ENCODE data around the gene TAMM41.
"Not testable (repeated sequence)": the region's sequence is repeated elsewhere in the genome, so short reads cannot be mapped to it uniquely, and the experiment has no call there.

TAMM41 gene, protein sequence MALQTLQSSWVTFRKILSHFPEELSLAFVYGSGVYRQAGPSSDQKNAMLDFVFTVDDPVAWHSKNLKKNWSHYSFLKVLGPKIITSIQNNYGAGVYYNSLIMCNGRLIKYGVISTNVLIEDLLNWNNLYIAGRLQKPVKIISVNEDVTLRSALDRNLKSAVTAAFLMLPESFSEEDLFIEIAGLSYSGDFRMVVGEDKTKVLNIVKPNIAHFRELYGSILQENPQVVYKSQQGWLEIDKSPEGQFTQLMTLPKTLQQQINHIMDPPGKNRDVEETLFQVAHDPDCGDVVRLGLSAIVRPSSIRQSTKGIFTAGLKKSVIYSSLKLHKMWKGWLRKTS

DNA sequence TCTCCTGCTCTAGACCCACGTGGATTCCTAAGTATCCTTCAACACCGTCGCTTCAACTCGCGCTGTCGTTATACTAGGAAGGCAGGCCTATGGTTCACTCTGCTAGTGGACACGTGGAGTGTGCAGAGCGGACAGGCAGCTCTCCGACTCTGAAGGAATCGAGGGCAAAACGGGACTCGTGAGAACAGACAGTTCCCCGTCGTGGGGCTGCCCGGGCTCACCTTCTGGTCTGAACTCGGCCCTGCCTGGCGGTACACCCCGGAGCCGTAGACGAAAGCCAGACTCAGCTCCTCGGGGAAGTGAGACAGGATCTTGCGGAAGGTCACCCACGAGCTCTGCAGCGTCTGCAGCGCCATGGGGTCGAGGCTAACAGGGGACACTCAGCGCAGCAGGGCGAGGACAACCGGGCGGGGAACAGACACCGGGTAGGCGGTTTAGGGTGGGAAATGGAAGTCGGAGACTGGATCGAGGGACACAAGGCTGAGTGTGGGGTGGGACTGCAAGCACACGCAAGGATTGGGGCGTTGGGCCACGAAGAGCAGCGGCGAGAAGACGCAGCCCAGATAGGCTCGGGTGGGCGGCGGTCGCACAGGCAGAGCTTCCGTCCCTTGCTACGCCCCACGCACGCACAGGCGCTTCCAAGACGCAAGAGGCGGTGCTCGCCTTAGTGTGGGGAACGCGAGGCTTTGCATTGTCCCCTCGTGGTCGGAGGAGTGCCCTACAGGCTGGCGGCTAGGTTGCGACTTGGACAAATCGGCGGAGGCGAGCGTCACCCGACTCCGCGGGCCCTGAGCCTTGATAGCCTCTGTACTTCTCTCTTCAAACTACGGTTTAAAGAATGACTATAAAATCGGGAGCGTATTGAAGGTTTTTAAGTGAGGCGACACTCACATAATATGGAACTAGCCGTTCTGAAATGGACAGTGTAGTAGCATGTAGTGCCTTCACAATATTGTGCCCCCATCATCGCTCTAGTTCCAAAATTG, at the start of gene TAMM41:
TSS of gene TAMM41 (minus strand) at position 605 of the 986 bp plus-strand sequence. CDS start at position 356, 249 bp downstream.
- DNase-seq (ENCODE audit: low read depth, low spot score) = peak; percentile 69

DNA sequence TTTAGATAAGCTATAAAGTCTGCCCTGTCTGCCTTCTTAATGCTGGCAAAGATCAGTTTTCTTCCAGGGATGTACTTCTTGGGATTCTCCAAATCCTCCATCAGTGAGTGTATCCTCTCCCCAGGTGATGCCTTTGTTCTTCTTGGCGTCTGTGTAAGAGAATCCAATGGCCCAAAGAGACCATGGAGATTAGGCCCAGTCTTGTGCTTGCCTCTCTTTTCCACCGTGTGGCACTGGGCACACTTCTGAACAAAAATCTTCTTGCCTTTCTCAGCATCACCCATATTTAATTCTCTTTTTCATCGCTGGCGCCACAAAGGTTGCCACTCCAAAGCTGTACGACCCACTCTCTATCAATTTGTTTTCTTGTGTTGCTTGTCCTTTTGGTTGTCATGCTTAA, 32.2 kb upstream of the TAMM41 start:
- peak; percentile 5 for DNase-seq (ENCODE audit: low read depth, low spot score)

DNA sequence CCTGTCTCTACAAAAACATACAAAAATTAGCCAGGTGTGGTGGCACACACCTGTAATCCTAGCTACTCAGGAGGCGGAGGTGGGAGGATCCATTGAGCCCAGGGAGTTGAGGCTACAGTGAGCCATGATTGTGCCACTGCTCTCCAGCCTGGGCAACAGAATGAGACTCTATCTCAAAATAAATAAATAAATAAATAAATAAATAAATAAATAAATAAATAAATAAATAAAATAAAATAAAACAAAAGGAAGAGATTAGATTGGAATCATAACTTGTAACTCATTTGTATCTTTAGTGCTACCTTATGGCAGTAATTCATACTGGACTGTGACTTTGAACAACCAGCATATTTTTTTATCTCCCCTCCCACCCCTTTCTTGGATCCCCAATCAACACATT, 28.0 kb upstream of the TAMM41 start:
- DNase-seq (ENCODE audit: low read depth, low spot score) = not testable (repeated sequence)

DNA sequence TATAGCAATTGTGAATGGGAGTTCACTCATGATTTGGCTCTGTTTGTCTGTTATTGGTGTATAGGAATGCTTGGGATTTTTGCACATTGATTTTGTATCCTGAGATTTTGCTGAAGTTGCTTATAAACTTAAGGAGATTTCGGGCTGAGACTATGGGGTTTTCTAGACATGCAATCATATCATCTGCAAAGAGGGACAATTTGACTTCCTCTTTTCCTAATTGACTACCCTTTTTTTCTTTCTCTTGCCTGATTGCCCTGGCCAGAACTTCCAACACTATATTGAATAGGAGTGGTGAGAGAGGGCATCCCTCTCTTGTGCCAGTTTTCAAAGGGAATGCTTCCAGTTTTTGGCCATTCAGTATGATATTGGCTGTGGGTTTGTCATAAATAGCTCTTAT, 17.1 kb upstream of the TAMM41 start:
- DNase-seq (ENCODE audit: low read depth, low spot score) = not testable (repeated sequence)

DNA sequence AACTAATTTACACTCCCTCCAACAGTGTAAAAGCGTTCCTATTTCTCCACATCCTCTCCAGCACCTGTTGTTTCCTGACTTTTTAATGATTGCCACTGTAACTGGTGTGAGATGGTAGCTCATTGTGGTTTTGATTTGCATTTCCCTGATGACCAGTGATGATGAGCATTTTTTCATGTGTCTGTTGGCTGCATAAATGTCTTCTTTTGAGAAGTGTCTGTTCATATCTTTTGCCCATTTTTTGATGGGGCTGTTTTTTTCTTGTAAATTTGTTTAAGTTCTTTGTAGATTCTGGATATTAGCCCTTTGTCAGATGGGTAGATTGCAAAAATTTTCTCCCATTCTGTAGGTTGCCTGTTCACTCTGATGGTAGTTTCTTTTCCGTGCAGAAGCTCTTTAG, 15.9 kb upstream of the TAMM41 start:
- not testable (repeated sequence) for DNase-seq (ENCODE audit: low read depth, low spot score)

DNA sequence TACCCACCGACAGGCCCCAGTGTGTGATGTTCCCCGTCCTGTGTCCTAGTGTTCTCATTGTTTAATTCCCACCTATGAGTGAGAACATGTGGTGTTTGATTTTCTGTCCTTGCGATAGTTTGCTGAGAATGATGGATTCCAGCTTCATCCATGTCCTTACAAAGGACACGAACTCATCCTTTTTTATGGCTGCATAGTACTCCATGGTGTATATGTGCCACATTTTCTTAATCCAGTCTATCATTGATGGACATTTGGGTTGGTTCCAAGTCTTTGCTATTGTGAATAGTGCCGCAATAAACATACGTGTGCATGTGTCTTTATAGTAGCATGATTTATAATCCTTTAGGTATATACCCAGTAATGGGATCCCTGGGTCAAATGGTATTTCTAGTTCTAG, 15.5 kb upstream of the TAMM41 start:
- not testable (repeated sequence) for DNase-seq (ENCODE audit: low read depth, low spot score)

DNA sequence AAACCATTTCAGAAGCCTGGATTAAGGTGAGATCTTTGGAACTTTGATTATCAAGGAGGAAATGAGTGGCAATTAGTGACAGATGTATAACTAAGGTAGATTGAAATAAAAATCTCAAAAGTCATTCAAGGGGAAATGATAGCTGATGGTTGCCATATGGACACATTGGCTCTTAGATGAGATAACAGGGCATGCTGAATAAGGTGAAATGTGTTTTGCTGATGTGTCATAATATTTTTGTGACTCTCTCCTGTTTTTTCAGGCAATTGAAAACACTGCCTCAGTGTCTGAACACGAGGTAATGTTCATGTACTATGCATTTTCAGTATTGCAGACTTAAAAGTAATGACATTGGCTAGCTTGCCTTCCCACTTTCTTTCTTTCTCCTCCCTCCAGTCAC, 13.5 kb upstream of the TAMM41 start:
- not testable (repeated sequence) for DNase-seq (ENCODE audit: low read depth, low spot score)

DNA sequence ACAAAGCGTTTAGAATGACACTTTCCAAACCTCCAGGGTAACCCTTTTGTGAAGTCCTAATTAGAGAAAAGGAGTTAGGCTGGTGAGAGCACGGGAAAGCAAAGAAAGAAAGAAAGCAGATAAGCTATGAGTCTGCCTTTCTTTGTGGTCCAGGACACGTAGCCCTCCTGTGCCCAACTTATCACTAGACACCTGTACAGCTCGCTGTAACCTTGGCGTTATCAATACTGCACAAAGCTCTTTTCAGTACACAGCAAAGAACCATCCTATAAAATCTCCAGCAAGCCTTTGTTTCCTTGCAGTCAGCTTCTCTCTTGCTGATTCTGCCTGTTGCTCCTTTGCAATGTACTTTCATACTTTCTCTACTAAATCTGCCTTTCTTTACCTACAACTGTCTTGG, 6.8 kb upstream of the TAMM41 start:
- no peak for DNase-seq (ENCODE audit: low read depth, low spot score)

DNA sequence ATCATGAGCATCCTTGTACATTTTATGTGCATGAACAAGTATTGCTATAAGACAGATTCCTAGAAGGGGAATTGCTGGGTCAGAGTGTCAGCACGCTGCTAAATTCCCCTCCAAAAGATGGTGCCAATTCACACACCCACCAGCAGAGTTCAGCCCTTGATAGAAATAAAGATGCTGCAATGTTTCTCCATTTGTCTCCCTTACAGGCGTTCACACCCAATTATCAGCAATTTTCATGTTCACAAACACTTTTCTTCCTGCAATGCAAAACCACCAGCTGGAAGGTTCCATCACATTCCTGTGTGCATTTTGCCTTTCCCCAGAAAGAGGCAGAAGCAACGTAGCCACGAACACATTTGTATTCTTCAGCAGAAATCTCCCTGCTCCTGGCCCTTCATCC, 3.3 kb upstream of the TAMM41 start:
- DNase-seq (ENCODE audit: low read depth, low spot score) = no peak

DNA sequence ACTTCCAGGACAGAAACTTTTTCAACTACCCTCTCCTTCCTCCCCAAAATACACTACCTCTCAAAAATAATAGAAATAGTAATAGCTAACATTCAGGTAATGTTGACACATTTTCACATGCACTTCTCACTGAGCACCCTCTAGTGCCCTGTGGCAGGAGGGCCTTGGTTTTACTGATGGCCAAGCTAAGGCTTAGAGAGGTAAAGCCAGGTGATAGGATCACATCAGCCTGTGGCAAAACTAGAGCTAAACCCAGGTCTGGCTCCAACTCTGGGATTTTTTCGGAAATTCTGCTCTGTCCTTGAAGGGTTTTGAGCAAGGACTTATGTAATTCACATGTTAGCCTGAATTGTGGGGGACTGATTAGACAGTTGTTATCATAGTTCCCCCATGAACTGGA, 922 bp upstream of the TAMM41 start:
- DNase-seq (ENCODE audit: low read depth, low spot score) = no peak

DNA sequence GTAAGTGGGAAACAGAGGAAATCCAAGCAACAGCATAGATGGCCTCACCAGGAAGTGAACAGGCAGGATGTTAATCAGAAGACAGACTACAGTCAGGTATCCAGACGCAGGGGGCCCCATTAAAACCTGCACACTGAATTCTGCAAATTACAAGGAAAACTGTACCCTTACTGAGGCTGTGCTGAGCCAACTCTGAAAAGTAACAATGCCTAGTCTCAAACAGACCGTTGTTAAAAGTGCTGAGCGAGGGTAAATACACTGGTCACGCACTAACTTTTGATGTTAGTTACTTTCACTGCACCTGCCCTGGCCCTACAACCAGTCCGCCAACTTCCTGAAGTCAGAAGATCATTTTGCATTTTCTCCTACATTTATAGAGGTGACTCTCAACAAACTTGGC, 1.0 kb downstream of the TAMM41 start:
- no peak for DNase-seq (ENCODE audit: low read depth, low spot score)

DNA sequence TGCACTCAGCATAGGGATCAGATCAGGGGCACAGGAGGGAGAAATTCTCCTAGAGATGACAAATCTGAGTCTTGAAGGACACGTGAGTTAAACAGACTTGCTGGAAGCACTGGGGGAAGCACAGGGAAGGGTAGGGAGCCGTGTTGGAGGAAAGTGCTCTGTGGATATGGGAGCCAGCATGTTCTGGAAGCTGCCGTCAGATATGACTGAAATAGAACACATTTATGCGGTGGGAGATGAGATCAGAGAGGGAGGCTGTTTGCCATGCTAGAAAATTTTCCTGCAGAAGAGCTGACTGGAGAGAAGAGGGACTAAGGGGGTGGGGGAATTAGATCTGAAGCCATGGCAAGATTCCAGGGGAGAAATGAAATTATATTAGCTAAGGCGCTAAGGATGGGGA, 1.8 kb downstream of the TAMM41 start:
- DNase-seq (ENCODE audit: low read depth, low spot score) = no peak

DNA sequence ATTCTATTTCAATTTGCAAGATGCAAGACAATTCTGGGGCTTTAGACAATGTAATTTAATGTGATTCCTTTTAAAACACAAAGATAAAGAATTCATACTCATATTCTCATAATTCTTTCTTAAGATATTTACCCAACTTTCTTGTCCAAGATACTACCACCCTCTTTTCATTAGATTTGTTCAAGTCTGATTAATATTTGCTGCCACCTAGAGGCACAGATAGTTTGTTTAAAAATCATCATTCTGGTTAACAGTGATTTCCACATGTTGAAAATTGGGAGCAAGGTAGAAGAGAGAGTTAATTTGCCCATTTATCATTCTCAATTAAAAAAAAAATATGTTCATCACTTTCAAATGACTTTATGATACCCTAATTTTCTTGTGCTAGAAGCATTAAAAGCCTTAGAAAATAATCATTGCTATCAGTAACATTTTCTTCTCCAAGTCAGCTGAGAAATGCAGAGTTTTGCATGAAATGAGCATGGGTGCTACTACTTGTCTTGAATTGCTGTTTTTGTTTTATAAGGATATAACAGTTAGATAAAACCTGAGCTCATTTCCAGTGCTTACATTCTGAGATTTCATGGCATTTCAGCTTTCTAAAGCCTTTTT, 11.6 kb downstream of the TAMM41 start:
- no peak for DNase-seq (ENCODE audit: low read depth, low spot score)

DNA sequence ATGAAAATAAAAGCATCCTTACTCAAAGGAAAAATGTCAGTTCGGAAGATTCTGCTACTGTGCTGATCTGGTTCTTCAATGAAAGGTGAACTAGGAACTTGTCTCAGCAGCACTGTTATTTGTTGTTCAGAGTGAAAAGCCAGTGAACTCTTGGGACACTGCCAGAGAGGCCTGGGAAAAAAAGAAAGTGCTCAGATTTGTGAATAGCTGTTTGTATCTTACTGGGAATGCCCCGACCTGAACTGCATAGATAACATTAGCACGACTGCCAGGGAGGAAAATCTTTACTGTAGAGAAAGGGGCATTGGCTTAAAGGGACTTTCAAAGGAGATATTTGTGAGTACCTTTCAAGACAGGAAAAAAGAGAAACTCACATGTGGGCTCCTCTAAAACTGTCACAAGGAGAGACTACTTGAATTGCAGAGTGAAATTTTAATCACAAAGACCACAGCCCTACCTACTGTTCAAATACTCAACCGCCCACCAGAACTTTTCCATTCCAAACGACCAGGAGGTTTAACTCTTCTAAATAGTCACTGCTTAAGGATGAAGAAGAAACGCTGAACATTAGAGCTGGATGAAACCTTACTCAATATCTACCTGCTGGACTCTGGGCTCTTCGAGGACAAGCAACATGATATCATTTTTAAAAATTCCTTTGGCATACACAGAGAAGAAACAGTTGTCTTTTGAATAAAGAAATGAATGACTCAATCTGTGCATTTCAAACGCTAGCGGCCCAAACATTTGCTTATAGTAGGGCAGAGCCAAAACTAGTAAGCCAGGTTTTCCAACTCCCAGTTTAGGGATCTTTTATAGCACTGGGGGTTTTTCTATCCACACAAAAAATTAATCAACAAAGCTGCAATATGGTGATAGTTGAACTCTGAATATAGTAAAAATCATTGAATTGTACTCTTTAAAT, 13.4 kb downstream of the TAMM41 start:
- DNase-seq (ENCODE audit: low read depth, low spot score) = no peak

DNA sequence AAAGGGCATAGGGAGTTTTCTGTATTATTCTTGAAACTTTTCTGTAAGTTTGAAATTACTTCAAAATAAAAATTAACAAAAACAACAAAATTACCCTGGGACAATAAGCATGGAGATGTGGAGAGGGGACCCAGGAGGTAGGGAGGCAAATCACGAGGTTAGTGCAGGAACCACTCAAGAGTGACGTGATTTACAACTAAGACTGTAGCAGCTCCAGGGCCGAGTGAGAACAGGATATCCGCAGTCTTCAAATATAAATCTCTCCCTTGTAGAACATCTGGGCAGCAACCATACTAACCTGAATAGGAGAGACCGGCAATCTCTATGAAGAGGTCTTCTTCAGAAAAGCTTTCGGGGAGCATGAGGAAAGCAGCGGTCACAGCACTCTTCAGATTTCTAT, 17.3 kb downstream of the TAMM41 start:
- no peak for DNase-seq (ENCODE audit: low read depth, low spot score)

DNA sequence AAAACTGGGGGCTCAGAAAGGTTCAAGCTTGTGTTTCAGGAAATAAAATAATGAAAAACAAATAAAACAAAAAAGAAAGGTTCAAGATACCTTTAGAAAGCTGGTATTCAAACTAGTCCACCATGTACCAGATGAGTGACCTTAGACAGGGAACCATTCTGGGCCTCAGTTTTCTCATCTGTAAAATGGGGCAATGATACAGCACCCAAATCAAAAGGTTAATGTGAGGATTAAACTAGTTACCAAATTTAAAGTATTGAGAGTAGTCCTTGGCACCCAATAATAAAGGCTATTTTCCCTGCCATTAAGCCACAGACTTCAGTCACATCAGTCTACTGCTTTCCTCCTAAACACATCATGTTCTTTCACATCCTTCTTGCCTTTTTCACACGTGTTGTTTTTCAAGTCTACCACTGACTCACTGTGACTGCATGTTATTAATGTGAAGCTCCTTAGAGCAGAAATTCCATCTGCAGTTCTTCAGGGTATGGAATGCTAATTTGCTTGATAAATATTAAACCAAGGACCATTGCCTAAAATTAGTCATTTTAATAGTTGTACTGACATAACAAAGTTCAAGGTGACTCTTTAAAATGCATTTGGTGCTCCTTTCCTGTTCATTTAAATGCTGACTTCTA, 19.9 kb downstream of the TAMM41 start:
- no peak for DNase-seq (ENCODE audit: low read depth, low spot score)

DNA sequence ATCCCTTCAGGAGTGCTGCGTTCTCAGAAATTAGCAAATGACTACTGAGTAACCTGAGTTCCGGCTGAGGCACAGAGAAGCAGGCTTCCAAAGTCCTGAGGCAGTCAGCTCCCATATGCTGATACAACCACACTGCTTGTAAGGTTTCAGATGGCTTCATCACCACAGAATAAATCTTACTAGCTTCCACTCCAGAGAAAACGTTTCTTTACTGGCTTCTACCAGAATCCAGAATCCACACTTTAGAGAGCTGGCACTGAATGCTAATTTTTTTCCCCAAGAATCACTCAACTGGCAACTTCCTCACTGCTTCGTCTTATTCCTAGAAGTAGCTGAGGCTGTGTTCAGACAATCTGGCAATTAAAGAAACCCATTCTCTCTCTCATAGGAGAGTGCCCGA, 21.4 kb downstream of the TAMM41 start:
- no peak for DNase-seq (ENCODE audit: low read depth, low spot score)

DNA sequence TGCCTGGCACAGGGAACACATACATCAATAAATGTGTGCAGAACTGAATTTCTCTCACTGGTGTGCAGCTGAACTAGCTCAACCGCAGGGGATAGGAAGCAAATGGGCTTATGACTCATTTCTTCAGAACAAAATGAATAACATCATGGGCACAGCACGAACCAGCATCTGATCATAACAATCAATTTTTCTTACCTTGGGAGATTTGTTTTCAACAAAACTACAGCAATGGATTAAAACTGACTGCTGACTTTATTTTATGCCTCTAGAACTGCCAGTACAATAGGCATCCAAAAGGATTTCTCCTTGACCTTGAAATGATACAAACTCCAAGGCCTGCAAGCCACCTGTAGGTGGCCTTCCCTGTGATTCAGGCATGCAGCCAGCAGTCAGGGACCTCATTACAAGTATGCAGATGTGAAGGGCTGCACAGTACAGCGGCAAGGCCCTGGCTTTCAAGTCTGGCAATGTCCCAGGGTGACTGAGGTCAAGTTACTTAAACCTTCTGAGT, 26.1 kb downstream of the TAMM41 start:
- DNase-seq (ENCODE audit: low read depth, low spot score) = no peak

DNA sequence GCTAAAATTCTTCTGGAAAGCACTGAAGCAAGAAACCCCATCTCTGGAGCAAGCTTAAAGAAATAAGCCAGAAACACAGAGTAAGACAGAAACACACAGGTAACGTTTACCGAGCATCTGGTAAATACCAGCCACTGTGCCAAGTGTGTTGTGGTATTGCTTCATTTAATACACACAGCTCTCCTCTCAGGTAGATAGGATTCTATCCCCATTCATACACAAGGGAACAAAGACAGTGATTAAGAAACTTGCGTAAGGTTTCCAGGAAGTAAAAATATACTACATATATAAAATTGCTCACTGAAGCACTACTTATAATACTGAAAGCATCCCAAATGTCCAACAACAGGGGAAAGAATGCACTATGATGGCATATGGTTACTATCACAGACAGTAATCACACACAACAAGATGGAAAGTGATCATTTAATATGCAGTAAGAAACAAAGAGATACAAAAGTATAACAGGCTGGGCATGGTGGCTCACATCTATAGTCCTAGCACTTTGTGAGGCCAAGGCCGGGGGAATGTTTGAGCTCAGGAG, 27.5 kb downstream of the TAMM41 start:
- DNase-seq (ENCODE audit: low read depth, low spot score) = no peak

DNA sequence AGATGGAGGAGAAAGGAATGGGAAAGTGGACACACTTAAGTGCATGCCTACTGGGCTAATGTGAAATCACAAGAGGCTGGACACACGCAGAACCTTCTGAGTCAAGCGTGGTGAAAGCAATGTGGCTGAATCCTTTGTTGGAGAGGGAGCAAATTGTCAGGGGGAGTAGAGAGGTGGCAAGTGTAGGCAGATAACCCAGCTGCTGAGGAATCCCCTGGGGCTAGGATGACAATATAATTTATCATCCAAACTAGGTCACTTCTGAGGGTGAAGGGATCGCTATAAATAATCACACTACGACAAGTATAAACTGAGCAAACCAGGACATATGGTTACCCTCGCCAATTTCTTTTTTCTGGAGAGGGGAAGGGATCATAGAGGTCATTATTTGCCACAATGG, 28.7 kb downstream of the TAMM41 start:
- no peak for DNase-seq (ENCODE audit: low read depth, low spot score)

Data from iPS DF 19.7 (cell line).